ENCODE data around the gene TMEM86B. TPM values are rescaled to one million over a fixed set of nuclear protein-coding genes. Genes with fewer than 3 reads are reported as not detected.

The TMEM86B gene
- total RNA-seq, 1 donor from 2014 or later = 3.9 TPM

- DNase-seq (ENCODE audit: low read depth) (no peak), FAIRE-seq (no peak)
- Mint-ChIP-seq H3K4me1 (ENCODE audit: low read depth, unreplicated experiment) (peaks cover 5% of the 10 kb centered on the region), H3K9me3 (ENCODE audit: unreplicated experiment) (no peaks in the 10 kb centered on the region), H3K36me3 (ENCODE audit: low read depth, unreplicated experiment) (peaks cover 4% of the 10 kb centered on the region), H3K27me3 (ENCODE audit: low read depth, unreplicated experiment) (no peaks in the 10 kb centered on the region), H3K4me3 (ENCODE audit: unreplicated experiment) (no peak overlapping the region), H3K27ac (ENCODE audit: unreplicated experiment) (no peak overlapping the region)
- H3K79me2 ChIP-seq (ENCODE audit: insufficient read depth, low read length) = peaks cover 32% of the 10 kb centered on the region
- H3K27ac ChIP-seq (ENCODE audit: low read depth, low read length) = no peak overlapping the region
- no peak overlapping the region for H3K4me2 ChIP-seq (ENCODE audit: low read length)
- H3K4me3 ChIP-seq (ENCODE audit: insufficient read depth, low read depth, low read length) = no peak overlapping the region
- no peak overlapping the region for H2AFZ ChIP-seq (ENCODE audit: low read depth, low read length)
- H3K27me3 ChIP-seq (ENCODE audit: insufficient read depth, low read length) = no peaks in the 10 kb centered on the region
- TF ChIP-seq EZH2 (IDR thresholded peaks at IDR 0.05; ENCODE audit: insufficient read depth, low read length) = no peak
- no peak for TF ChIP-seq CTCF (IDR thresholded peaks at IDR 0.05; ENCODE audit: insufficient read depth, low read depth, low read length)
- H3K36me3 ChIP-seq (ENCODE audit: insufficient read depth, low read length) = peaks cover 7% of the 10 kb centered on the region
- H3K9me3 ChIP-seq (ENCODE audit: insufficient read depth, low read depth, low read length) = no peaks in the 10 kb centered on the region
- H3K4me1 ChIP-seq (ENCODE audit: insufficient read depth, low read length) = peaks cover 6% of the 10 kb centered on the region
- H4K20me1 ChIP-seq (ENCODE audit: insufficient read depth, low read length) = peaks cover 61% of the 10 kb centered on the region
- no peak overlapping the region for H3K9ac ChIP-seq (ENCODE audit: low read length)
Observed at GRCh38 chr19:55244004-55244680, 15.6 kb upstream of the TMEM86B start.

GRCh38 chr19:55242517-55242916 lies 14.0 kb upstream of the TMEM86B start:
- no peaks in the 10 kb centered on the region for H3K27me3 ChIP-seq (ENCODE audit: insufficient read depth, low read length)
- DNase-seq (ENCODE audit: low read depth) = no peak
- H3K9me3 Mint-ChIP-seq (ENCODE audit: unreplicated experiment) = no peaks in the 10 kb centered on the region
- no peak overlapping the region for H3K9ac ChIP-seq (ENCODE audit: low read length)
- H3K27ac Mint-ChIP-seq (ENCODE audit: unreplicated experiment) = no peak overlapping the region
- no peak overlapping the region for H3K4me2 ChIP-seq (ENCODE audit: low read length)
- peaks cover 4% of the 10 kb centered on the region for H3K36me3 Mint-ChIP-seq (ENCODE audit: low read depth, unreplicated experiment)
- H3K4me1 Mint-ChIP-seq (ENCODE audit: low read depth, unreplicated experiment) = no peaks in the 10 kb centered on the region
- H3K36me3 ChIP-seq (ENCODE audit: insufficient read depth, low read length) = peaks cover 14% of the 10 kb centered on the region
- no peak overlapping the region for H3K27ac ChIP-seq (ENCODE audit: low read depth, low read length)
- H3K79me2 ChIP-seq (ENCODE audit: insufficient read depth, low read length) = peaks cover 15% of the 10 kb centered on the region
- H3K4me3 Mint-ChIP-seq (ENCODE audit: unreplicated experiment) = no peak overlapping the region
- H4K20me1 ChIP-seq (ENCODE audit: insufficient read depth, low read length) = peaks cover 51% of the 10 kb centered on the region
- no peak overlapping the region for H3K4me3 ChIP-seq (ENCODE audit: insufficient read depth, low read depth, low read length)
- H3K9me3 ChIP-seq (ENCODE audit: insufficient read depth, low read depth, low read length) = no peaks in the 10 kb centered on the region
- H3K4me1 ChIP-seq (ENCODE audit: insufficient read depth, low read length) = peaks cover 3% of the 10 kb centered on the region
- no peaks in the 10 kb centered on the region for H3K27me3 Mint-ChIP-seq (ENCODE audit: low read depth, unreplicated experiment)
- H2AFZ ChIP-seq (ENCODE audit: low read depth, low read length) = no peak overlapping the region
- no peak for TF ChIP-seq EZH2 (IDR thresholded peaks at IDR 0.05; ENCODE audit: insufficient read depth, low read length)
- no peak for TF ChIP-seq CTCF (IDR thresholded peaks at IDR 0.05; ENCODE audit: insufficient read depth, low read depth, low read length)
- FAIRE-seq = no peak

DNA sequence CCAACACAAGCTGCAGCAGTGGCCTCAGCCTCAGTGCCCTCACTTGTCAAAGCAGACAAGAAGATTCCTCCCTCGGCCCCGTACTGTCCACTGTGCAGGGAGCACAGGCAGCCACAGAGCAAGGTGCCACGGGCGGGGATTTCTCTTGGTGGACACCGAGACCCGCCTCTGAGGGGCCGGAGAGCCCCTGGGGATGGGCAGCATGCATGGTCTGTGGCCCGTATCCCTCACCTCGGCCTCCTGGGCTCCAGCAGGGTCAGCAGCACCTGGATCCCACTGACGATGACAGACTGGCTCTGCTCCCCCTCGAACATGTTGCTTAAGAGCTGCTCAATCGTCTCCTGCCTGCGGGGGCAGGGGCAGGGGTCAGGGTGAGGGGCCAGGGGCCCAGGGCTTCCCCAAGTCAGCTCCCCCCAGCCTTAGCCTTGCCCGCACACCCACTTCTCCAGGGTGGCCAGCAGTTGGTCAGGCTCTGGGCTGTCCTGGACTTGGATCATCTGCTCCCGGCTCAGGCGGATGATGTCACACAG lies 13.4 kb upstream of the TMEM86B start:
- Mint-ChIP-seq H3K27ac (ENCODE audit: unreplicated experiment) (no peak overlapping the region), H3K4me3 (ENCODE audit: unreplicated experiment) (no peak overlapping the region), H3K9me3 (ENCODE audit: unreplicated experiment) (no peaks in the 10 kb centered on the region), H3K4me1 (ENCODE audit: low read depth, unreplicated experiment) (no peaks in the 10 kb centered on the region), H3K27me3 (ENCODE audit: low read depth, unreplicated experiment) (no peaks in the 10 kb centered on the region), H3K36me3 (ENCODE audit: low read depth, unreplicated experiment) (peaks cover 8% of the 10 kb centered on the region)
- peaks cover 51% of the 10 kb centered on the region for H4K20me1 ChIP-seq (ENCODE audit: insufficient read depth, low read length)
- no peak overlapping the region for H3K4me2 ChIP-seq (ENCODE audit: low read length)
- no peak overlapping the region for H3K27ac ChIP-seq (ENCODE audit: low read depth, low read length)
- H3K36me3 ChIP-seq (ENCODE audit: insufficient read depth, low read length) = peaks cover 17% of the 10 kb centered on the region
- DNase-seq (ENCODE audit: low read depth) (no peak), FAIRE-seq (no peak)
- H3K27me3 ChIP-seq (ENCODE audit: insufficient read depth, low read length) = no peaks in the 10 kb centered on the region
- H3K9me3 ChIP-seq (ENCODE audit: insufficient read depth, low read depth, low read length) = no peaks in the 10 kb centered on the region
- H3K9ac ChIP-seq (ENCODE audit: low read length) = no peak overlapping the region
- no peak overlapping the region for H3K4me3 ChIP-seq (ENCODE audit: insufficient read depth, low read depth, low read length)
- TF ChIP-seq EZH2 (IDR thresholded peaks at IDR 0.05; ENCODE audit: insufficient read depth, low read length) (no peak), CTCF (IDR thresholded peaks at IDR 0.05; ENCODE audit: insufficient read depth, low read depth, low read length) (no peak)
- H3K4me1 ChIP-seq (ENCODE audit: insufficient read depth, low read length) = no peaks in the 10 kb centered on the region
- no peak overlapping the region for H2AFZ ChIP-seq (ENCODE audit: low read depth, low read length)
- peaks cover 10% of the 10 kb centered on the region for H3K79me2 ChIP-seq (ENCODE audit: insufficient read depth, low read length)
